ENCODE measurements around the gene TSPAN4. TPM values are rescaled to one million over a fixed set of nuclear protein-coding genes. Genes with fewer than 3 reads are reported as not detected.

The TSPAN4 gene
- total RNA-seq, 1 donor from 2014 or later = 26.4 TPM

DNA sequence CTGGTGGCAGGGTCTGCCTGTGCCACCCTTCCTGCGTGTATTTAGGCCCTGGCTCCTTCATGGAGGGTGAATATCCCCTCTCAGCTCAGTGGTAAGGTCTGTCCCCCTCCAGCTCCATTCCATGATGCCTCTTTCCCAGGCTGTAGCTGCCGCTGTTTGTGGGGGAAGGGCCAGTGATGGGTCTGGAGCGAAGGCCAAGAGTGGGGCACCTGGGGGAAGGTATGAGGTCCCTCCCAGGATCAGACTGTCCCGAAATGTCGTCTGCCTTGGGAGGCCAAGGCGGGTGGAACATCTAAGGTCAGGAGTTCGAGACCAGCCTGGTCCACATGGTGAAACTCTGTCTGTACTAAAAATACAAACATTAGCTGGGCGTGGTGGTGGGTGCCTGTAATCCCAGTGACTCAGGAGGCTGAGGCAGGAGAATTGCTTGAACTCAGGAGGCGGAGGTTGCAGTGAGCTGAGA is 8.8 kb upstream of the TSPAN4 start:
- DNase-seq (ENCODE audit: low spot score) = no peak
- no peak for TF ChIP-seq CTCF (IDR thresholded peaks at IDR 0.05; ENCODE audit: unreplicated experiment)
- Mint-ChIP-seq H3K27ac (ENCODE audit: unreplicated experiment) (no peak overlapping the region), H3K9me3 (ENCODE audit: unreplicated experiment) (no peaks in the 10 kb centered on the region), H3K27me3 (ENCODE audit: unreplicated experiment) (peaks cover 11% of the 10 kb centered on the region), H3K4me1 (ENCODE audit: unreplicated experiment) (peaks cover 7% of the 10 kb centered on the region), H3K36me3 (ENCODE audit: low read depth, unreplicated experiment) (no peaks in the 10 kb centered on the region), H3K4me3 (ENCODE audit: unreplicated experiment) (peak overlapping the region; percentile 77)

DNA sequence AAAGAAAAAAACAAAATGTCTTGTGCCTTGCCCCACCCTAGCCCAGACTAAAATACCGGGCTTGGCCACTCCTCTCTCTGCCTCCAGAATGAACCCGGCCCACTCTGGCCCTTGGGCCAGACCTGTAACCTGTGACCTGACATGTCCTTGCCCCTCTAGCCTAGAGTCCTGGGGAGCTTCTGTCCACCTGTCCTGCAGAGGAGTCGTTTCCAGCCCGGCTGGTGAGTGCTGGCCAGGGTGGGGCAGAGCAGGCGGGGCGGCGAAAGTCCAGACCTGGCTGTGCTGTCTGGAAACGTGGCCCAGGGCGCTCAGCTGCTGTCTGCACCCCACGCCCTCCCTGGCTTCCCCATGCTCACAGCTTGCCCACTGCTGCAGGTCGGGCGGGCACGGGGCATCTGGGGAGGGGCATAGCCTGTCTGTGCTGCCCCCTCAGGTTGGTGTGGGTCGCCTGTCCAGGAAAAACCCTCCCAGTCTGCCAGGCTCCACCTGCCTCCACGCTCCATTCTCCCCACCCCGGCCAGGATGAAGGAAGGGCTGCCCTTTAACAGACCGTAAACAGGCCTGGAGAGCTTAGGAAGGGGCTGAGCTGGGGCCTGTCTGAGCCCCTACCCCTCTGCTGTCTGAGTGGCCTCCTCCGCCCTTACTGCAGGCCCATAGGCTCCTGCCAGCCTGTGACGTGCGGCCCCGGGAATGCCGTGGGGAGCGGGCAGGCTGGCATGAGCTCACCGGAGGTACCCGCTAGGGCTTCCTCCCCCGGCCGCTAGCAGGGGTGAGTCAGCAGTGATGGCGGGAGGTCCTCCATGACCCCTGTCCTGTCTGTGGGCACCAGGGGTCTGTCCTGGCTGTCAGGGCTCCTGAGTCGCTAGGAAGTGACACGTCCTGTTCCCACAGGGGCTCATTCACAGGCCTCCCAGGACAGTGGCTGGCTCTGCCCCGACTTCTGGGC is 8.0 kb upstream of the TSPAN4 start:
- H3K27ac Mint-ChIP-seq (ENCODE audit: unreplicated experiment) = no peak overlapping the region
- peaks cover 3% of the 10 kb centered on the region for H3K4me1 Mint-ChIP-seq (ENCODE audit: unreplicated experiment)
- TF ChIP-seq CTCF (IDR thresholded peaks at IDR 0.05; ENCODE audit: unreplicated experiment) = no peak
- H3K27me3 Mint-ChIP-seq (ENCODE audit: unreplicated experiment) = peaks cover 9% of the 10 kb centered on the region
- no peak for DNase-seq (ENCODE audit: low spot score)
- no peaks in the 10 kb centered on the region for H3K36me3 Mint-ChIP-seq (ENCODE audit: low read depth, unreplicated experiment)
- no peak overlapping the region for H3K4me3 Mint-ChIP-seq (ENCODE audit: unreplicated experiment)
- no peaks in the 10 kb centered on the region for H3K9me3 Mint-ChIP-seq (ENCODE audit: unreplicated experiment)

- TF ChIP-seq CTCF (IDR thresholded peaks at IDR 0.05; ENCODE audit: unreplicated experiment) = no peak
- no peak for DNase-seq (ENCODE audit: low spot score)
- Mint-ChIP-seq H3K27ac (ENCODE audit: unreplicated experiment) (no peak overlapping the region), H3K4me1 (ENCODE audit: unreplicated experiment) (peaks cover 9% of the 10 kb centered on the region), H3K27me3 (ENCODE audit: unreplicated experiment) (peaks cover 8% of the 10 kb centered on the region), H3K36me3 (ENCODE audit: low read depth, unreplicated experiment) (no peaks in the 10 kb centered on the region), H3K9me3 (ENCODE audit: unreplicated experiment) (no peaks in the 10 kb centered on the region), H3K4me3 (ENCODE audit: unreplicated experiment) (no peak overlapping the region)
Observed at GRCh38 chr11:836274-836673, 6.4 kb upstream of the TSPAN4 start.

- H3K4me1 Mint-ChIP-seq (ENCODE audit: unreplicated experiment) = peaks cover 10% of the 10 kb centered on the region
- no peaks in the 10 kb centered on the region for H3K9me3 Mint-ChIP-seq (ENCODE audit: unreplicated experiment)
- no peak overlapping the region for H3K27ac Mint-ChIP-seq (ENCODE audit: unreplicated experiment)
- TF ChIP-seq CTCF (IDR thresholded peaks at IDR 0.05; ENCODE audit: unreplicated experiment) = no peak
- no peak overlapping the region for H3K4me3 Mint-ChIP-seq (ENCODE audit: unreplicated experiment)
- DNase-seq (ENCODE audit: low spot score) = no peak
- H3K27me3 Mint-ChIP-seq (ENCODE audit: unreplicated experiment) = peaks cover 6% of the 10 kb centered on the region
- no peaks in the 10 kb centered on the region for H3K36me3 Mint-ChIP-seq (ENCODE audit: low read depth, unreplicated experiment)
Observed at GRCh38 chr11:836700-837099, 6.0 kb upstream of the TSPAN4 start.
